Natural killer cell (primary cell): ENCODE results near the gene TCF7L1. TPM values are rescaled to one million over a fixed set of nuclear protein-coding genes. Genes with fewer than 3 reads are reported as not detected.

Source experiments
- ATAC-seq, 3 donors: fragments of 150-1000 bp in 2 of 3; fragments of 200-7000 bp in 1 of 3; cut with Tn5 transposase; 1 replicate in 1 of 3; 2 replicates in 2 of 3; pipeline ENCODE4 v1.10.0; 2021; ENCODE audit warnings: mild to moderate bottlenecking in 2 of 3, moderate library complexity in 2 of 3
- DNase-seq, 2 donors: peaks; one replicate each; pipeline versions ENCODE4 v3.0.0 to v3.0.0-alpha.2; 2013 to 2021; ENCODE audit warnings: mixed read lengths in 1 of 2
- H3K27ac ChIP-seq: one replicate; pipeline ENCODE4 v1.5.1; 2013; ENCODE audit warnings: mild to moderate bottlenecking, low read length
- H3K27me3 ChIP-seq: one replicate; pipeline ENCODE4 v1.6.1; 2013; ENCODE audit warnings: low read length; ENCODE audit not compliant: control insufficient read depth, insufficient read depth
- H3K36me3 ChIP-seq: one replicate; pipeline ENCODE4 v1.6.1; 2013; ENCODE audit warnings: low read length; ENCODE audit not compliant: control insufficient read depth, insufficient read depth
- H3K4me1 ChIP-seq: one replicate; pipeline ENCODE4 v1.6.1; 2013; ENCODE audit warnings: low read length; ENCODE audit not compliant: control insufficient read depth, insufficient read depth
- H3K4me3 ChIP-seq: one replicate; pipeline ENCODE4 v1.5.1; 2013; ENCODE audit warnings: low read length
- H3K9me3 ChIP-seq: one replicate; pipeline ENCODE4 v1.6.1; 2013; ENCODE audit warnings: low read length; ENCODE audit not compliant: control insufficient read depth, insufficient read depth
- H3K27ac Mint-ChIP-seq, 2 donors: one replicate each; pipeline ENCODE4 v1.8.0; 2022; ENCODE audit warnings: mild to moderate bottlenecking in 2 of 2, mixed read lengths in 2 of 2, moderate library complexity in 1 of 2
- H3K27me3 Mint-ChIP-seq, 2 donors: one replicate each; pipeline ENCODE4 v1.8.0; 2022; ENCODE audit warnings: low read depth in 2 of 2, mixed read lengths in 2 of 2
- H3K36me3 Mint-ChIP-seq: one replicate; pipeline ENCODE4 v1.8.0; 2022; ENCODE audit warnings: mixed read lengths
- H3K4me1 Mint-ChIP-seq, 2 donors: one replicate each; pipeline ENCODE4 v1.8.0; 2022; ENCODE audit warnings: mixed read lengths in 2 of 2
- H3K4me3 Mint-ChIP-seq: one replicate; pipeline ENCODE4 v1.8.0; 2022; ENCODE audit warnings: mild to moderate bottlenecking, moderate library complexity, mixed read lengths
- H3K9me3 Mint-ChIP-seq, 2 donors: one replicate each; pipeline ENCODE4 v1.8.0; 2022; ENCODE audit warnings: mixed read lengths in 2 of 2
- CTCF ChIP-seq: fragments of 200-600 bp; IDR thresholded peaks from one replicate; pipeline ENCODE4 v1.8.0; 2022; ENCODE audit warnings: antibody characterized with exemption
- WGBS: methylation state at CpG from one replicate; pipeline ENCODE4 v1.1.7; 2013; ENCODE audit warnings: missing lambda C conversion rate; ENCODE audit not compliant: insufficient coverage; 5-methylcytosine and 5-hydroxymethylcytosine counted together
- intact Hi-C: fragments of 100-400 bp; cut with micrococcal nuclease; formaldehyde crosslinking; loops from one replicate; pipeline ENCODE4 v1.14.2; 2022
- total RNA-seq, 4 donors: library from RNA; stranded (reverse); fragments of 120-200 nt in 1 of 4; gene quantifications; one replicate each; pipeline versions ENCODE4 v1.2.3 to v1.2.4, GENCODE V29; 2013 to 2022

The TCF7L1 gene
- total RNA-seq, 3 donors from 2014 or later (not counting 1 experiment from before 2014, with no cell fraction given) = not detected

- no peaks in the 10 kb centered on the region for H3K27me3 ChIP-seq
- Mint-ChIP-seq H3K4me3 (peak overlapping the region; percentile 98), H3K4me1 (peaks cover 46 to 50% of the 10 kb centered on the region in 2 donors), H3K27me3 (no peaks in the 10 kb centered on the region), H3K27ac (peak overlapping the region; percentile 96 to 100), H3K9me3 (no peaks in the 10 kb centered on the region), H3K36me3 (peaks cover 4% of the 10 kb centered on the region)
- DNase-seq (no peak), ATAC-seq (no peak)
- 96% methylated on average over 3 of the region's 3 CpGs for WGBS
- H3K36me3 ChIP-seq = peaks cover 24% of the 10 kb centered on the region
- TF ChIP-seq CTCF = no peak
- H3K9me3 ChIP-seq = no peaks in the 10 kb centered on the region
- peaks cover 19% of the 10 kb centered on the region for H3K4me1 ChIP-seq
- H3K4me3 ChIP-seq = peak overlapping the region; percentile 70
- peak overlapping the region; percentile 84 for H3K27ac ChIP-seq
- intact Hi-C loops = no loop called here
These were observed 222.3 kb downstream of the TCF7L1 start for GRCh38 chr2:85355521-85355920.

- no peak for TF ChIP-seq CTCF
- Histone ChIP-seq H3K27me3 (no peaks in the 10 kb centered on the region), H3K9me3 (no peaks in the 10 kb centered on the region), H3K27ac (no peak overlapping the region), H3K4me1 (peaks cover 19% of the 10 kb centered on the region), H3K36me3 (peaks cover 21% of the 10 kb centered on the region), H3K4me3 (no peak overlapping the region)
- Mint-ChIP-seq H3K4me1 (peaks cover 46 to 50% of the 10 kb centered on the region in 2 donors), H3K4me3 (no peak overlapping the region), H3K9me3 (no peaks in the 10 kb centered on the region), H3K27me3 (no peaks in the 10 kb centered on the region), H3K27ac (no peak overlapping the region), H3K36me3 (no peaks in the 10 kb centered on the region)
- 96% methylated on average over 2 of the region's 2 CpGs for WGBS
- intact Hi-C loops = no loop called here
- no peak for DNase-seq
- ATAC-seq = no peak
These were observed 223.0 kb downstream of the TCF7L1 start for GRCh38 chr2:85356186-85356585.

GRCh38 chr2:85357736-85358135, 224.5 kb downstream of the TCF7L1 start:
- TF ChIP-seq CTCF = no peak
- Mint-ChIP-seq H3K4me1 (peaks cover 46 to 48% of the 10 kb centered on the region in 2 donors), H3K9me3 (no peaks in the 10 kb centered on the region), H3K36me3 (no peaks in the 10 kb centered on the region), H3K27me3 (no peaks in the 10 kb centered on the region), H3K4me3 (no peak overlapping the region), H3K27ac (peak overlapping the region in 1 of 2 donors; percentile 48)
- Histone ChIP-seq H3K9me3 (no peaks in the 10 kb centered on the region), H3K4me3 (no peak overlapping the region), H3K36me3 (peaks cover 29% of the 10 kb centered on the region), H3K4me1 (peaks cover 19% of the 10 kb centered on the region), H3K27me3 (no peaks in the 10 kb centered on the region), H3K27ac (no peak overlapping the region)
- intact Hi-C loops = no loop called here
- no peak for ATAC-seq
- WGBS = 93% methylated on average over 3 of the region's 3 CpGs
- DNase-seq = no peak

Other genes with a start within 250 kb of the TCF7L1 start
- gene TMSB10, start 227.7 kb upstream of the TCF7L1 start, total RNA-seq = 1,000 to 10,000 TPM; 1,247 to 1,683 (median 1,557) TPM
- gene KCMF1, start 162.2 kb upstream of the TCF7L1 start, total RNA-seq = 10 to 100 TPM; 70.8 to 81.4 (median 77.1) TPM
- gene TGOLN2, start 194.6 kb downstream of the TCF7L1 start, total RNA-seq = 100 to 1,000 TPM; 190 to 207 (median 194) TPM
- gene RETSAT, start 221.1 kb downstream of the TCF7L1 start, total RNA-seq = 10 to 100 TPM; 22.7 to 36.5 (median 33.9) TPM
- gene ELMOD3, start 221.4 kb downstream of the TCF7L1 start, total RNA-seq = 10 to 100 TPM; 22.4 to 33.9 (median 24.8) TPM